ENCODE measurements around the gene OST4. TPM values are rescaled to one million over a fixed set of nuclear protein-coding genes. Genes with fewer than 3 reads are reported as not detected.
"Not testable (repeated sequence)": the region's sequence is repeated elsewhere in the genome, so short reads cannot be mapped to it uniquely, and the experiment has no call there.

The OST4 gene
- 249 and 313 TPM in 2 replicates for total RNA-seq (2014; rRNA removed; shearing (Covaris generic))
- polyA plus RNA-seq (2015; cell fraction: cytosol; rRNA removed): 233 and 287 TPM in 2 replicates
- 65.4 and 88.2 TPM in 2 replicates for polyA plus RNA-seq (2015; cell fraction: nucleus; rRNA removed)

DNA sequence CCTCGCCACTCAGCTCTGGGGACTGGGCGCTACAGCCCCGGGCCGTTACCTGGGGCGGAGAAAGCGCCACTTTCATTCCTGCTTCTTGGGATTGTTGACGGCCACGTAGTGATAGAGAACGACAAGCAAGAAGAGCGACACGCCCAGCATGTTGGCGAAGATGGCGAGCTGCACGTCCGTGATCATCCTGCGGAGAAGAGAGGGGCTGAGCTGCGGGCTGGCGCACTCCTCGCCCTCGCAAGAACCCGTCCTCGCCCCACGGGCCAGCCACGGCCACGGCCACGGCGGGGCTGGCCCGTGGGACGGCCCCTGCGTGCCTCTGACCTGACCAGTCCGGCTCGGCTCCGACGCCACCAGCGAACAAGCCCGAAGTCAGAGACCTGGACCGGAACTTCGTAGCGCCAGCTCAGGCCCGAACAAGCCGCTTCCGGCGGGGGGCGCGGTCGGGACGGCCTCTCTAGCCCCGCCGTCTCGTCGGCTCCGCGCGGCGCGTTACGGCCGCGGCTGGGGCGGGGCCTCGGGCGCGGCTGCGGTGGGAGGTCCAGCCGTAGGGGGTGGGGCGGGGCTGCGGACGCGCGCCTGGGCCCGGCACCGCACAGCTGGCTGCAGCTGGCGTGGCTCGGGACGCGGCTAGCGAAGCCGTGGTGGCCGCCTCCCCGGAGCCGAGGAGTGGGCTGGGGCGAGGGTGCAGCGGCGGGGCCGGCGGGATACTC, at the start of gene OST4:
Gene OST4 (minus strand): TSS at position 378 of the 713 bp plus-strand sequence.
- DNase-seq (ENCODE audit: low read depth): peak; percentile 88

DNA sequence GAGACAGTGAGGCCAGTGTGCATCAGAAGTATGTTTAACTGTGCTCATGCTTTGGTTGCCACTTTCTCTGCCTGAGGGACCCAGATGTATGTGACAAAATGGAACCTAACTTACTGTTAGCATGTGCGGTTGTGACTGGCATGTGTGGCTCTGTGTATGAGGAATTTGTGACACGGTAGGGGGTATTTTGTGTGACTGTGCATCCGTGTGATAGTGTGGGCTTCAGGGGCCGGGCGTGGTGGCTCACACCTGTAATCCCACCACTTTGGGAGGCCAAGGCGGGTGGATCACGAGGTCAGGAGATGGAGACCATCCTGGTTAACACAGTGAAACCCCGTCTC, 47.8 kb upstream of the OST4 start:
- not testable (repeated sequence) for DNase-seq (ENCODE audit: low read depth)

DNA sequence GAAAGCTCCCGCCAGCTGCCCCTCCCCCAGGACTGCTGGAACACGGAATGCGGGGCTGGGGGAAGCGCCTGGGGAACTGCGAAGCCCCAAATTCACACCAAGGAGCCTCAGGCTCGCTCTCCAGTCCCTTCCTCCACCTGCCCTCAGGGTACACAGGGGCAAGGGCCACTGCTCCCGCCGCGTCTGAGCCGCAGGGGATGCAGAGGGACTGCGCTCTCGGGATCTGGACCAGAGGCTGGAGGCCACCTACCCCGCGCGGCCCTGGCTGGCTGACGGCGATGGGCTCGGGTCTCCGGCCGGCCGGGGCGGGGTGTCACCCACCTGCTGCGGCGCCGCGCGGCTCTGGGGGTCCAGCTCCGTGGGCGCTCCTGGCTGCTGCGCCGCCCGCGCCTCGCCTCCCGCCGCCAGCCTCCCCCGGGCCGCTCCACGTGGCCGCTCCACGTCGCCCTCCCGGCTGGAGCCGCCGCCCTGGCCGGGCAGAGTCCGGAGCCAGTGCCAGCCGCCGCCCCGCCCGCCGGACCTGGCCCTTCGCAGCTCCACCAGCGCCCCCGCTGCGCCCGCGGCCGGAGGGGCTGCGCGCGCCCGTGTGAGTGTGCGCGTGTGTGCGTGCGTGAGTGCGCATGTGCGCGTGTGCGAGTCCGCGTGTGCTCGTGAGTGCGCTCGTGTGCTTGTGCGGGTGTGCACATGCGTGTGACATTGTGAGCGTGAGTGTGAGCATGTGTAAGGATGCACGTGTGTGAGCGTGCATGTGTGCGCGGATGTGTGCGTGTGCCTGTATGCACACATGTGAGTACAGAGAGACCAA, 47.3 kb upstream of the OST4 start, which contains the start of gene CGREF1:
Gene CGREF1 (minus strand): TSS at position 604 of the 805 bp plus-strand sequence. CDS start 14,762 bp downstream, outside the sequence.
- no peak for DNase-seq (ENCODE audit: low read depth)

DNA sequence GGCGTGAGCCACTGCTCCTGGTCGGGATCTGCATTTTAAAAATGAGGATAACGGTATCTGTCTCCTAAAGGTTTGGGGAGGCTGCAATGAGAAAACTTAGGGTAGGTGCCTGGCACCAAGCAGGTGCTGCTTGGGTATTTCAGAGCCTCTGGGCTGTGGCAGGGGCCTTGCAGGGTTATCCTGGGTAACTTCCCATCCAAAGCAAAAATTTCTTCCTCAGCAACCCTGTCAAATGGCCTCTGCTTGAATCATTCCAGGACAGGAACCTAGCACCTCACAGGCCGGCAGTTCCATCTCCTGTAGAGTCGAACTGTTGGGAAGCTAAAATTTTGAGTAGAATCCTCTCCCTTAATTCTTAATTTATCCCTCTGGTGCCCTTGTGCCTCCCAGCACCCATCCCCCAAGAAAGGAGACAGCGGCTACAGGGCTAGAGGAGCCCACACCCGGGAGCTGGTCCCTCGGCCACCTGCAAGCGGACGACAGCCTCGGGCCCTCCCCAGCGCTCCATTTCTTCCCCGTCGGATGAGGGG, 46.6 kb upstream of the OST4 start:
- no peak for DNase-seq (ENCODE audit: low read depth)

DNA sequence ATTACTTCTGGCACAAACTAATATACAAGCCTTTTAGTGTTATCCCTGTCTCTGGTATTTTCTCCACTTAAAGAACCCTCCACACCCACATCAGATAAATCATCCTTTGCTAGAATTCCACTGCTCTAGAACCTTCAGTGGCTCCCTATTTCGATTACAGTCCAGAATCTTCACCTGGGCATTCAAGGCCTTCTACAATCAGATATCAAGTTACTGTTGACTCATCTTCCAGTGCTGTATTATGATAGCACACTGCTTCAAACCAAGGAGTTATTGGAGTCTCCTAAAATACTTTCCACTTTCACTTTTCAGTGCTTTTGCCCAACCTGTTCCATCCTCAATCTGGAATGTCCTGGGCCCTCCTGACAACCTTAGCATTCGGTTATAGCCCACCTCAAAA, 44.1 kb upstream of the OST4 start:
- no peak for DNase-seq (ENCODE audit: low read depth)

DNA sequence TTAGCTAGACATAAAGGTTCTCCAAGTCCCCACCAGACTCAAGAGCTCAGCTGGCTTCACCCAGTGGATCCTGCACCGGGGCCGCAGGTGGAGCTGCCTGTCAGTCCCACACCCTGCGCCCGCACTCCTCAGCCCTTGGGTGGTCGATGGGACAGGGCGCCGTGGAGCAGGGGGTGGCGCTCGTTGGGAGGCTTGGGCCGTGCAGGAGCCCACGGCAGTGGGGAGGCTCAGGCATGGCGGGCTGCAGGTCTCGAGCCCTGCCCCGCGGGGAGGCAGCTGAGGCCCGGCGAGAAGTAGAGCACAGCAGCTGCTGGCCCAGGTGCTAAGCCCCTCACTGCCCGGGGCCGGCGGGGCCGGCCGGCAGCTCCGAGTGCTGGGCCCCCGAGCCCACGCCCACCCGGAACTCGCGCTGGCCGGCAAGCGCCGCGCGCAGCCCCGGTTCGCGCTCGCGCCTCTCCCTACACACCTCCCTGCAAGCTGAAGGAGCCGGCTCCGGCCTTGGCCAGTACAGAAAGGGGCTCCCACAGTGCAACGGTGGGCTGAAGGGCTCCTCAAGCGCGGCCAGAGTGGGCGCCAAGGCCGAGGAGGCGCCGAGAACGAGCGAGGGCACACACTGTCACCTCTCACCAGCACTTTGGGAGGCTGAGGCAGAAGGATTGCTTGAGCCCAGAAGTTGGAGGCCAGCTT, 40.1 kb upstream of the OST4 start:
- not testable (repeated sequence) for DNase-seq (ENCODE audit: low read depth)

DNA sequence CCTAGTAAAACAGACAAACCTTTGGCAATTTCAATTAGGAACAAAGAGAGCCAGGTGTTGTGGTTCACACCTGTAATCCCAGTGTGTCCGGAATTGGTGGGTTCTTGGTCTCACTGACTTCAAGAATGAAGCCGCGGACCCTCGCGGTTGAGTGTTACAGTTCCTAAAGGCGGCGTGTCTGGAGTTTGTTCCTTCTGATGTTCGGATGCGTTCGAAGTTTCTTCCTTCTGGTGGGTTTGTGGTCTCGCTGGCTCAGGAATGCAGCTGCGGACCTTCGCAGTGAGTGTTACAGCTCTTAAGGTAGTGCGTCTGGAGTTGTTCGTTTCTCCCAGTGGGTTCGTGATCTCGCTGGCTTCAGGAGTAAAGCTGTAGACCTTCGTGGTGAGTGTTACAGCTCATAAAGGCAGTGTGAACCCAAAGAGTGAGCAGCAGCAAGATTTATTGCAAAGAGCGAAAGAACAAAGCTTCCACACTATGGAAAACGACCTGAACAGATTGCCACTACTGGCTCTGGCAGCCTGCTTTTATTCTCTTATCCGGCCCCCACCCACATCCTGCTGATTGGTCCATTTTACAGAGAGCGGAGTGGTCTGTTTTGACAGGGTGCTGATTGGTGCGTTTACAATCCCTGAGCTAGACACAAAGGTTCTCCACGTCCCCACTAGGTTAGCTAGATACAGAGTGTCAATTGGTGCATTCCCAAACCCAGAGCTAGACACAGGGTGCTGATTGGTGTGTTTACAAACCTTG, 39.3 kb upstream of the OST4 start:
- DNase-seq (ENCODE audit: low read depth): not testable (repeated sequence)

DNA sequence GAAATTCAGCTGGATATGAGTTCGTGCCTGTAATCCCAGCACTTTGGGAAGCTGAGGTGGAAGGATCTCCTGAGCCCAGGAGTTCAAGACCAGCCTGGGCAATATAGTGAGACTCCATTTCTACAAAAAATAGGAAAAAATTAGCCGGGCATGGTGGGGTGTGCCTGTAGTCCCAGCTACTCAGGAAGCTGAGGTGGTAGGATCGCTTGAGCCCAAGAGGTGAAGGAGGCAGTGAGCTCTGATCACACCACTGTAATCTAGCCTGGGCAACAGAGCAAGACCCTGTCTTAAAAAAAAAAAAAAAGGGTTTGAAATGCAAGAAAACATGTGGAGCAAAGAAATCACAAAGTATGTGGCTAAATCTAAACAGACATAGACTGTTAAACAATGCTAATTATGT, 37.6 kb upstream of the OST4 start:
- no peak for DNase-seq (ENCODE audit: low read depth)

DNA sequence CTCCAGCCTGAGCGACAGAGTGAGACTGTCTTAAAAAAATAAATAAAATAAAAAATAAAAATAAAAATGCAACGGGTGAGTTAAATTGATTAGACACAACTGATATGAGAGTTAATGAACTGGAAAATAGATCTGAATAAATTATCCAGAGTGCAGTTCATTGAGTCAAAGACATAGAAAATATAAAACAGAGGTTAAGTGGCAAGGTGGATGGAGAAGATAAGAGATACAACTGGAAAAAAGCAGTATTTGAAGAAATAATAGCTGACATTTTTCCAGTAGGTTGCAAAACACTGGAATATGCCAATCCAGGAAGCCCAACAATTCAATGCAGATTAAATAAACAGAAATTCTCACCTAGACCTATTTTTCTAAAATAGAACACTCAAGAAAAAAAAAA, 36.8 kb upstream of the OST4 start:
- DNase-seq (ENCODE audit: low read depth): no peak

DNA sequence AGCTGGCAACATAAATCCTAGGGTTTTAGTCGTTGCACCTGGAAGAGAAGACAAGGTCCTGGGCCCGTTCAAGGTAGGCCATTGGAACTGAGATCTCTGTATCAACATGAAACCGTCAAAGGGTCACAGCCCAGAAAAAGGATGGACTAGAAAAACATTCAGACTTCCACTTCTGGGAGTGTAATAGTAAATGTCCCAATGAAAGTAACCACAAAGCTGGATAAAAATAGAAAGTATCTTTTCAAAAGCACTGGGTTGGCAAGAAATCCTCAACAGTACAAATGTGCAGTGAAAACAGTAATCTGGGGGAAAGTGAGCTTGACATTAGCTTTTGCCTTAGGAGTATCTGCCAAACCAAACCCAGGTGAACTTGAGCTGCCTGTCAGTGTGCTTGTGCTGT, 34.5 kb upstream of the OST4 start:
- DNase-seq (ENCODE audit: low read depth): no peak

DNA sequence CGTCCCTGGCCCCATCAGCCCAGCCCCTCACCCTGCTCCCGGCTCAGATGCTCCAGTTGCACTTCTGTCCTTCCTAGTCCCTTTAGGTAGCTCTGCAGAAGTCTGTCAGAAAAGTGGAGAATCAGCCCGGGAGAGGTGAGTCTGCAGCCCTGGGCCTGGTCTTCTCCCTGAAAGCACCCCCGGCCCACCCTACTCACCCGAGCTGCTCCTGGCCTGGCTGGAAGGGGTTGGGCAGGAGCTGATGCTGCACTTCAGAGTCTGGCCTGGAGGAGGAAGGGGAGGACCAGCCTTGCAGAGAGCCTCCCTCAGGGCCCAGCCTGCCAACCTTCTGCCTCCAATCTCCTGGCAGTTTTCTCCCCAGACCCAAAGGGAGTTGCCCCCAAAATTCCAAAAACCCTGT, 30.9 kb upstream of the OST4 start:
- DNase-seq (ENCODE audit: low read depth): no peak

DNA sequence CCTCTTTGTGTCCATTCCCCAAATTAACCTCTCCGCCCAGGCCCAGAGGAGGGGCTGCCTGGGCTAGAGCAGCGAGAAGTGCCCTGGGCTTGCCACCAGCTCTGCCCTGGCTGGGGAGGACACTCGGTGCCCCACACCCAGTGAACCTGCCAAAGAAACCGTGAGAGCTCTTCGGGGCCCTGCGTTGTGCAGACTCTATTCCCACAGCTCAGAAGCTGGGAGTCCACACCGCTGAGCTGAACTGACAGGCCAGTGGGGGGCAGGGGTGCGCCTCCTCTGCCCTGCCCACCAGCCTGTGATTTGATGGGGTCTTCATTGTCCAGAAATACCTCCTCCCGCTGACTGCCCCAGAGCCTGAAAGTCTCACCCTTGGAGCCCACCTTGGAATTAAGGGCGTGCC, 28.6 kb upstream of the OST4 start:
- DNase-seq (ENCODE audit: low read depth): no peak

DNA sequence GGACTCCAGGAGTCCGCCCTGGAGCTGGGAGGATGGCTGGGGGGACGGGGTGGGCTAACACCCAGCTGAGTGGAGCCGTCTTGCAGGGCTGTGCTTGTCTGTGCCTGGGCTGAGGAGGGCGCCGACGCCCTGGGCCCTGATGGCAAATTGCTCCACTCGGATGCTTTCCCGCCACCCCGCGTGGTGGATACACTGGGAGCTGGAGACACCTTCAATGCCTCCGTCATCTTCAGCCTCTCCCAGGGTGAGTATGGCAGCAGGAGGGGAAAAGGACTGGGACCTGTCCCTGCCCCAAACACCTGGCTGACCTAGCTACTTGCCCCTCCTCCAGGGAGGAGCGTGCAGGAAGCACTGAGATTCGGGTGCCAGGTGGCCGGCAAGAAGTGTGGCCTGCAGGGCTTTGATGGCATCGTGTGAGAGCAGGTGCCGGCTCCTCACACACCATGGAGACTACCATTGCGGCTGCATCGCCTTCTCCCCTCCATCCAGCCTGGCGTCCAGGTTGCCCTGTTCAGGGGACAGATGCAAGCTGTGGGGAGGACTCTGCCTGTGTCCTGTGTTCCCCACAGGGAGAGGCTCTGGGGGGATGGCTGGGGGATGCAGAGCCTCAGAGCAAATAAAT, 28.0 kb upstream of the OST4 start:
- DNase-seq (ENCODE audit: low read depth): no peak

DNA sequence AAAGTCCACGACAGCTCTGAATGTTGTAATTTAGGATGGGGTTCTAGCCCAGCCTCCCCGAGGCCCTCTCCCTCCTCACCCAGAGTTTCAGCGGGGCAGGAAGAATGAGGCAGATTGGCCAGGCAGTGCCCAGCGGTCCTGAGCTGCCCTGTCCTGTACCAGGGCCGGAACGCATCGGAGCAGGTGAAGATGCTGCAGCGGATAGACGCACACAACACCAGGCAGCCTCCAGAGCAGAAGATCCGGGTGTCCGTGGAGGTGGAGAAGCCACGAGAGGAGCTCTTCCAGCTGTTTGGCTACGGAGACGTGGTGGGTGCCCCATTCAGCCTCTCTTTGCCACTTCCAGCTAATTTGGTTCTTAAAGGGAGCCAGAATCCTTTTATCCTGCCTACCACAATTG, 25.9 kb upstream of the OST4 start:
- DNase-seq (ENCODE audit: low read depth): no peak

DNA sequence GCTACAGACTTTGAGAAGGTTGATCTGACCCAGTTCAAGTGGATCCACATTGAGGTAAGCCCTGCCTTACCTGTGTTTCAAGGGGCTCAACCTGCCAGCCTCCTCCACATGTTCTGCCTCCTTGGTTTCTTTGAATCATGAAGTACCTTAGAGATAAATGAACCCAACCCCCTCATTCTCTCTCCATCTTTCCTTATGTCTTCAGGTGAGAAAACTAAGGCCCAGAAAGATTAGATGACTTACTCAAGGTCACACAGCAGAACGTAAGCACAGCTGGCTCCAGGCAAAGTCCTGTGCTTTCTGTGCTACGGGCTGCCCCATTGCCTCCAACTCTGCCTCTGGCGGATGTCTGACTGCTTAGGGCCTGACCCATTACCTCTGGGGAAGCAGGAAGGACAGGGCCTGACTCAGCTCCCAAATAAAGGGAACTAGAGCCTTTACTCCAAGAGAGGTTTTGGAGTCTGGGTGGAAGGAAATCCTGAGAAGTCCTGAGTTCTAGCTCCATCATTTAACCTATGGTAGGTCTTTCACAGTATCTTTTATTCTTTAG, 25.4 kb upstream of the OST4 start:
- no peak for DNase-seq (ENCODE audit: low read depth)

DNA sequence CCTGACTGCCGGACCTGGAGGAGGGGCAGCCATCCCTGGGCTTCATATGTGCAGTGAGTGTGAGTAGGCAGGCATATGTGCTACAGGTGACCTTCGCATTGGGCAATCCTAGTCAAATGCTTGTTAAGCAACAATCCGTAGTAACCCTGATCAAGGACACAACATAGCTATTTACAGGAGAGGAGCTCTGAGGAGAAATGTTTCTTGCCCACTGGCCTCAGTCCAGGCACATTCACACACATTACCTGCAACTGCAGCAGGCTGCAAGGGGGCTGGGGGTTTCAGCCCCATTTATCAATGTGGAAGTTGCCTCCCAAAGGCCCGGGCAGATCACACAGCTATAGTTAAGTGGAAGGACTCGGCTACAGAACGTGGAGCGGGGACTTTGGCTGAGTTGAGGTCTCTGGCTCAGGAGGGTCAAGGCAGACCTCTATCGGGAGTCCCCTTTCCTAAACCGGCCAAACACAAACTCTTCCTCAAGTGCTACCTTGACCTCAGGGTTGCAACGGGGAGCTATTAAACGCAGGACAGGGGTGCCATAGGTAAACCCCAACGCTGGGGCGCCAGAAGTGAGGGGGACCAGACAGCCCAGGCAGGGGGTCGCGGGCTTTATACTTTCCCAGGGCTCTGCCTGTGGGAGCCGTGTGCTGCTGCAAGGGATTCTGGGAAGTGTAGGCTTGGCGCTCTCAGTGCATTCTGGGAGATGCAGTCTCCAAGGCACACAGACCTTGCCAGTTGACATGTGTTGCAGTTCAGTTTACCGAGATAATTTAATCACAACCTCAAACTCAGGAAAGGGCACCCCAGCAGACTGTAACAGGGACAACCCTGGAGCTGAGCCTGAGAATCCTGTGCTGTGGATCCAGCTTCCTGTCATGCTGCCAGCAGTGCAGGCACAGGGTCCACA, 24.5 kb upstream of the OST4 start:
- DNase-seq (ENCODE audit: low read depth): peak; percentile 52

DNA sequence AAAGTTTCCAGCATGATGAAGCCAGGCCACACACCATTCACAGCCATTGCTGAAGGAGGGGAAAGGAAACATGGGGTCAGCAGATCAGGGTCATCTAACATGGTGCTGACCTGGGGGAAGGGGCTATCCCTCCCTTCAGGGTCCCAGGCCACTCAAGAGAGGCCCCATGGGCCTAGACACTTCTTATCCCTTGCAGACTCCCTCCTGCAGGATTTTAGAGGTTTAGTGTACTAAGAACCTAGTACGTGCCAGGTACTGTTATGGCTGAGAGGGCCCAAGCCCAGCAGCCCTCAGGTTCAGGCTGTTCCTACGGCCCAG, 23.9 kb upstream of the OST4 start:
- no peak for DNase-seq (ENCODE audit: low read depth)

DNA sequence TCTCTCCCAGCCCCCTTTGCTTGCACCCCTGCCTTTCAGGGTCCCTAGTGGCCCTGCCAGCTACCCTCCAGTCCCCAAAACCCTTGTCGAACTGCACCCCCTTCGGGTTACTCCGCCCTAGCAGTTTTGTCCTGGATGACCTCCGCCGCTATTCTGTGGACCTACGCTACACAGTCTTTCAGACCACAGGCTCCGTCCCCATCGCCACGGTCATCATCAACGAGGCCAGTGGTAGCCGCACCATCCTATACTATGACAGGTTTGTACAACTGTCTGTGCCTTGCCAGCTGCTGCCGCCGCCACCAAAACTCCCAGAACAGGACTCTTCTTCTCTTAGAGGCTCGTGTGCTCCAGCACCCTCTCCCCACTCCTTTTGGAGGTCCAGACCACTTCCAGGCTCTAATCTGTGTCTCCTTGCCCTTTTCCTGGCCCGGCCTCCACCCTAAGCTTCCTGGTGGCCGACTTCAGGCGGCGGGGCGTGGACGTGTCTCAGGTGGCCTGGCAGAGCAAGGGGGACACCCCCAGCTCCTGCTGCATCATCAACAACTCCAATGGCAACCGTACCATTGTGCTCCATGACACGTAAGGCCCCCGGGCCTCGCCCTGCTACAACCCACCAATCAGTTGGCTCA, 23.0 kb upstream of the OST4 start:
- DNase-seq (ENCODE audit: low read depth): no peak
